ENCODE measurements around the gene CBLB. TPM values are rescaled to one million over a fixed set of nuclear protein-coding genes. Genes with fewer than 3 reads are reported as not detected.

The CBLB gene
- total RNA-seq, 4 donors from 2014 or later = 94.7 to 205 (median 126) TPM

- ATAC-seq (ENCODE audit: low FRiP score) (no peak), DNase-seq (ENCODE audit: low spot score) (no peak)
- no peak for TF ChIP-seq CTCF (IDR thresholded peaks at IDR 0.05)
Measured at GRCh38 chr3:105802118-105802706, 66.6 kb downstream of the CBLB start.

- no peak for DNase-seq (ENCODE audit: low spot score)
- TF ChIP-seq CTCF (IDR thresholded peaks at IDR 0.05) = no peak
- no peak for ATAC-seq (ENCODE audit: low FRiP score)
Measured at GRCh38 chr3:105801397-105801796, 67.4 kb downstream of the CBLB start.

- ATAC-seq (ENCODE audit: low FRiP score) (no peak), DNase-seq (ENCODE audit: low spot score) (no peak)
- TF ChIP-seq CTCF (IDR thresholded peaks at IDR 0.05) = no peak
Measured at GRCh38 chr3:105800320-105800719, 68.5 kb downstream of the CBLB start.

- no peak for TF ChIP-seq CTCF (IDR thresholded peaks at IDR 0.05)
- ATAC-seq (ENCODE audit: low FRiP score) (no peak), DNase-seq (ENCODE audit: low spot score) (no peak)
Measured at GRCh38 chr3:105799286-105799685, 69.5 kb downstream of the CBLB start.

GRCh38 chr3:105798381-105798934, 70.4 kb downstream of the CBLB start:
- DNase-seq (ENCODE audit: low spot score) (no peak), ATAC-seq (ENCODE audit: low FRiP score) (no peak)
- no peak for TF ChIP-seq CTCF (IDR thresholded peaks at IDR 0.05)

- no peak for DNase-seq (ENCODE audit: low spot score)
- TF ChIP-seq CTCF (IDR thresholded peaks at IDR 0.05) = no peak
- ATAC-seq (ENCODE audit: low FRiP score) = no peak
Measured at GRCh38 chr3:105793040-105793439, 75.8 kb downstream of the CBLB start.
